CD4-positive, alpha-beta T cell (primary cell): ENCODE measurements around the gene ALPL. TPM values are rescaled to one million over a fixed set of nuclear protein-coding genes. Genes with fewer than 3 reads are reported as not detected.

Source experiments
- ATAC-seq: fragments of 200-7000 bp; cut with Tn5 transposase; one replicate; pipeline ENCODE4 v1.10.0; 2022; ENCODE audit warnings: mild to moderate bottlenecking; ENCODE audit not compliant: poor library complexity
- CTCF ChIA-PET: fragments of 350-600 bp; sonication (Branson Sonifier 250); formaldehyde crosslinking; loops from one replicate; lab custom pipeline; 2021; ENCODE audit warnings: antibody characterized with exemption, inconsistent platforms; lab: Charles Lee
- POLR2A ChIA-PET: fragments of 350-600 bp; sonication (Branson Sonifier 250); formaldehyde crosslinking; loops from one replicate; lab custom pipeline; 2021; ENCODE audit warnings: antibody characterized with exemption, inconsistent platforms; lab: Charles Lee
- DNase-seq, 14 experiments: peaks; one replicate each; pipeline ENCODE4 v3.0.0-alpha.2; 2013 to 2020; ENCODE audit warnings: mixed read lengths in 2 of 14
- H3K27ac ChIP-seq, 2 donors: one replicate each; pipeline versions ENCODE4 v1.5.1 to v1.7.0; 2013; ENCODE audit warnings: low read length in 2 of 2, low read depth in 1 of 2, mild to moderate bottlenecking in 1 of 2
- H3K27me3 ChIP-seq, 2 experiments: 1 replicate in 1 of 2; 2 replicates in 1 of 2; pipeline versions ENCODE4 v1.6.1 to v1.7.0; 2013; ENCODE audit warnings: low read length in 2 of 2, control low read depth in 1 of 2, mild to moderate bottlenecking in 1 of 2, moderate library complexity in 1 of 2; ENCODE audit not compliant: insufficient read depth in 2 of 2, control insufficient read depth in 1 of 2
- H3K36me3 ChIP-seq: one replicate; pipeline ENCODE4 v1.6.1; 2013; ENCODE audit warnings: low read length, control low read depth; ENCODE audit not compliant: insufficient read depth
- H3K4me1 ChIP-seq: one replicate; pipeline ENCODE4 v1.6.1; 2013; ENCODE audit warnings: low read length, control low read depth; ENCODE audit not compliant: insufficient read depth
- H3K4me3 ChIP-seq: one replicate; pipeline ENCODE4 v1.5.1; 2013; ENCODE audit warnings: mild to moderate bottlenecking, low read length, moderate library complexity
- H3K9me3 ChIP-seq, 2 experiments: 1 replicate in 1 of 2; 2 replicates in 1 of 2; pipeline versions ENCODE4 v1.6.1 to v1.7.0; 2013; ENCODE audit warnings: low read length in 2 of 2, mild to moderate bottlenecking in 2 of 2, control low read depth in 1 of 2, moderate library complexity in 1 of 2; ENCODE audit not compliant: control insufficient read depth in 1 of 2, insufficient read depth in 1 of 2
- H3K27ac Mint-ChIP-seq: one replicate; pipeline ENCODE4 v1.8.0; 2020; ENCODE audit warnings: mixed read lengths
- H3K27me3 Mint-ChIP-seq: one replicate; pipeline ENCODE4 v1.8.0; 2021; ENCODE audit warnings: mixed read lengths
- H3K36me3 Mint-ChIP-seq: one replicate; pipeline ENCODE4 v1.8.0; 2021; ENCODE audit warnings: low read depth, mixed read lengths
- H3K4me1 Mint-ChIP-seq: one replicate; pipeline ENCODE4 v1.8.0; 2021; ENCODE audit warnings: low read depth, mixed read lengths
- H3K4me3 Mint-ChIP-seq: one replicate; pipeline ENCODE4 v1.8.0; 2020; ENCODE audit warnings: mild to moderate bottlenecking, mixed read lengths
- H3K9me3 Mint-ChIP-seq: one replicate; pipeline ENCODE4 v1.8.0; 2020; ENCODE audit warnings: mixed read lengths
- intact Hi-C, 2 experiments: fragments of 100-400 bp; cut with DNase I in 1 of 2; cut with micrococcal nuclease in 1 of 2; formaldehyde crosslinking; loops; one replicate each; pipeline versions ENCODE4 v1.15.1 to v1.9.0; 2023 to 2025; cut with DNase I, micrococcal nuclease
- total RNA-seq, 174 experiments: library from RNA in 2 of 174; stranded (reverse) in 2 of 174; gene quantifications; one replicate each; pipeline ENCODE4 v1.2.3 and lab custom pipeline; 2021 to 2026
- TF ChIP-seq, protein P1 (sequence below): fragments of 200-600 bp; IDR thresholded peaks from one replicate; pipeline ENCODE4 v1.8.0; 2022; ENCODE audit warnings: antibody characterized with exemption, mild to moderate bottlenecking

Gene ALPL
- total RNA-seq, 2 experiments from 2014 or later = not detected

DNA sequence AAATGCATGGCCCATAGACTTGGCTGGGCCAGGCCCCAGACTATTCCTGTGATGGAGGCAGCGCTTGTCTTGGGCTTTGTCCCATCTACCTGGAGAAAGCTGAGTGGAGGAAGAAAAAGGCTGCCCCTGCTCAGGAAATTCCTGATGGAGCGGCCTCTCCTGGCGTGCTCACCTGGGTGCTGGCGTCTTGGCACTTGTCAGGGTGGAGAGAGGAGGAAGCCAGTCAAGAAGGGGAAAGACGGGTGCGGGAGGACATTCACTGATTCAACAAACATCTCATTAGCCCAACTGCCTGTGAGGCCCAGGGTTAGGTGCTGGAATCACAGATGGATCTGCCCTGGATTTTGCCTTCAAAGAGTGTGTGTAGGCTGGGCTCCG lies 16.1 kb downstream of the ALPL start:
- no peaks in the 10 kb centered on the region for H3K4me1 ChIP-seq
- TF ChIP-seq, protein P1, sequence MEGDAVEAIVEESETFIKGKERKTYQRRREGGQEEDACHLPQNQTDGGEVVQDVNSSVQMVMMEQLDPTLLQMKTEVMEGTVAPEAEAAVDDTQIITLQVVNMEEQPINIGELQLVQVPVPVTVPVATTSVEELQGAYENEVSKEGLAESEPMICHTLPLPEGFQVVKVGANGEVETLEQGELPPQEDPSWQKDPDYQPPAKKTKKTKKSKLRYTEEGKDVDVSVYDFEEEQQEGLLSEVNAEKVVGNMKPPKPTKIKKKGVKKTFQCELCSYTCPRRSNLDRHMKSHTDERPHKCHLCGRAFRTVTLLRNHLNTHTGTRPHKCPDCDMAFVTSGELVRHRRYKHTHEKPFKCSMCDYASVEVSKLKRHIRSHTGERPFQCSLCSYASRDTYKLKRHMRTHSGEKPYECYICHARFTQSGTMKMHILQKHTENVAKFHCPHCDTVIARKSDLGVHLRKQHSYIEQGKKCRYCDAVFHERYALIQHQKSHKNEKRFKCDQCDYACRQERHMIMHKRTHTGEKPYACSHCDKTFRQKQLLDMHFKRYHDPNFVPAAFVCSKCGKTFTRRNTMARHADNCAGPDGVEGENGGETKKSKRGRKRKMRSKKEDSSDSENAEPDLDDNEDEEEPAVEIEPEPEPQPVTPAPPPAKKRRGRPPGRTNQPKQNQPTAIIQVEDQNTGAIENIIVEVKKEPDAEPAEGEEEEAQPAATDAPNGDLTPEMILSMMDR = no peak
- no peaks in the 10 kb centered on the region for H3K27me3 ChIP-seq
- intact Hi-C loops = no loop called here
- H3K36me3 ChIP-seq = no peaks in the 10 kb centered on the region
- no peaks in the 10 kb centered on the region for H3K36me3 Mint-ChIP-seq
- H3K4me1 Mint-ChIP-seq = no peaks in the 10 kb centered on the region
- H3K9me3 Mint-ChIP-seq = no peaks in the 10 kb centered on the region
- POLR2A ChIA-PET = no interaction called here
- no peaks in the 10 kb centered on the region for H3K9me3 ChIP-seq
- DNase-seq (no peak), ATAC-seq (no peak)
- H3K27ac ChIP-seq = no peak overlapping the region
- no peak overlapping the region for H3K4me3 ChIP-seq
- H3K27me3 Mint-ChIP-seq = no peaks in the 10 kb centered on the region
- CTCF ChIA-PET = no interaction called here
- no peak overlapping the region for H3K27ac Mint-ChIP-seq
- H3K4me3 Mint-ChIP-seq = no peak overlapping the region

GRCh38 chr1:21526441-21526840 lies 17.2 kb downstream of the ALPL start:
- Mint-ChIP-seq H3K4me1 (no peaks in the 10 kb centered on the region), H3K9me3 (no peaks in the 10 kb centered on the region), H3K36me3 (no peaks in the 10 kb centered on the region), H3K4me3 (no peak overlapping the region), H3K27ac (no peak overlapping the region), H3K27me3 (peaks cover 3% of the 10 kb centered on the region)
- Histone ChIP-seq H3K9me3 (no peaks in the 10 kb centered on the region), H3K27ac (no peak overlapping the region), H3K27me3 (no peaks in the 10 kb centered on the region), H3K4me3 (no peak overlapping the region), H3K36me3 (no peaks in the 10 kb centered on the region), H3K4me1 (no peaks in the 10 kb centered on the region)
- CTCF ChIA-PET = no interaction called here
- no peak for DNase-seq
- no peak for ATAC-seq
- POLR2A ChIA-PET = no interaction called here
- TF ChIP-seq, protein P1 = no peak
- intact Hi-C loops = no loop called here

DNA sequence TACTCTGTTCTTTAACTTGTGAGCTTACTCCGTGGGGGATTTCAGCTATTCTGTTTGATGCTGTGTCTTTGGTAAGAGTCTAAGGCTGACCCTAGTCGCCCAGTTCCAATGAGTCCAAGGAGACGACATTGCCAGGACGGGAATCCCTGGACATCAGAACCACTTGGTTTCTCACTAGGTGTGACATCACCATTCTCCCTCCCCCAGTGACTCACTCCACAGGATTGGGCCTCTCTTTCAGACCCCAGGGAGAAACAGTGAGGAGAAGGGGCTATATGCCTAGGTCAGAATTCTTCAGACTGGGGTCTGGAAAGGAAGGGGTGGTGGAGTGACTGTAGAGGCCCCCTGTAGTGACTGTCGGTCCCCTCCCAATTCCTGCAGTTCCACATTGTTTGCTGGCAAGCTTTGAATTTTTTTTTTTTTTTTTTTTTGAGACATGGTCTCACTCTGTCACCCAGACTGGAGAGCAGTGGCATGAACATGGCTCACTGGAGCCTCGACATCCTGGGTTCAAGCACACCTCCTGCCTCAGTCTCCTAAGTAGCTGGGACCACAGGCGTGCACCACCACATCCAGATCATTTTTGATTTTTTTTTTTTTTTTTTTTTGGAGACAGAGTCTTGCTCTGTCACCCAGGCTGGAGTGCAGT lies 21.3 kb downstream of the ALPL start:
- Mint-ChIP-seq H3K9me3 (no peaks in the 10 kb centered on the region), H3K27ac (no peak overlapping the region), H3K4me1 (no peaks in the 10 kb centered on the region), H3K4me3 (no peak overlapping the region), H3K36me3 (no peaks in the 10 kb centered on the region), H3K27me3 (peaks cover 25% of the 10 kb centered on the region)
- Histone ChIP-seq H3K4me3 (no peak overlapping the region), H3K36me3 (no peaks in the 10 kb centered on the region), H3K4me1 (no peaks in the 10 kb centered on the region), H3K9me3 (no peaks in the 10 kb centered on the region), H3K27me3 (peaks cover 0 to 3% of the 10 kb centered on the region in 2 experiments), H3K27ac (no peak overlapping the region)
- POLR2A ChIA-PET = no interaction called here
- TF ChIP-seq, protein P1 = no peak
- CTCF ChIA-PET = no interaction called here
- ATAC-seq = no peak
- no peak for DNase-seq
- intact Hi-C loops = no loop called here
